Esophagus muscularis mucosa (tissue), 4 donors: ENCODE measurements around the gene DEFB131B.
"Not testable (repeated sequence)": the region's sequence is repeated elsewhere in the genome, so short reads cannot be mapped to it uniquely, and the experiment has no call there.

Experiments used
- CTCF ChIP-seq, 3 experiments: fragments of 200-600 bp in 2 of 3; fragments of 450-650 bp in 1 of 3; sonication (generic) in 2 of 3; IDR thresholded peaks; one replicate each; pipeline ENCODE4 v1.5.1; 2017 to 2019; ENCODE audit warnings: antibody characterized with exemption in 3 of 3, mild to moderate bottlenecking in 2 of 3, moderate library complexity in 1 of 3
- EP300 ChIP-seq: sonication (generic); formaldehyde crosslinking; IDR thresholded peaks from one replicate; pipeline ENCODE4 v1.6.1; 2017; ENCODE audit warnings: antibody characterized with exemption
- POLR2AphosphoS5 ChIP-seq, 2 donors: sonication (generic); formaldehyde crosslinking; IDR thresholded peaks; one replicate each; pipeline ENCODE4 v1.6.1; 2017; ENCODE audit warnings: antibody characterized with exemption in 2 of 2

- TF ChIP-seq CTCF (IDR thresholded peaks at IDR 0.05); POLR2AphosphoS5 (IDR thresholded peaks at IDR 0.05); EP300: not testable (repeated sequence)
Measured at GRCh38 chr11:71911321-71911985, 33.2 kb downstream of the DEFB131B start.
